Caco-2 (cell line): Measurements from ENCODE around the gene KRT86. TPM values are rescaled to one million over a fixed set of nuclear protein-coding genes. Genes with fewer than 3 reads are reported as not detected.

Source experiments
- BruUV-seq: library from RNA; stranded (reverse); fragments of 400-500 nt; replicated peaks from 2 replicates; lab custom pipeline; 2021; lab: Mats Ljungman, UMichigan
- CTCF ChIA-PET: fragments of 300-600 bp; sonication (Branson Sonifier 250); formaldehyde crosslinking; loops from one replicate; lab custom pipeline; 2022; ENCODE audit warnings: antibody characterized with exemption; lab: Charles Lee
- POLR2A ChIA-PET: fragments of 300-600 bp; sonication (Branson Sonifier 250); formaldehyde crosslinking; loops from one replicate; lab custom pipeline; 2022; ENCODE audit warnings: antibody characterized with exemption; lab: Charles Lee
- DNase-seq, 2 experiments: peaks; one replicate each; pipeline versions ENCODE4 v3.0.0 to v3.0.0-alpha.2; 2020 to 2022
- H3K27me3 ChIP-seq: replicated peaks from 2 replicates; pipeline ENCODE4 v1.6.0; 2011; ENCODE audit warnings: low read length; ENCODE audit not compliant: control insufficient read depth, insufficient read depth
- H3K36me3 ChIP-seq: 2 replicates; pipeline ENCODE4 v1.5.1; 2011; ENCODE audit warnings: low read length; ENCODE audit not compliant: control insufficient read depth, insufficient read depth
- H3K4me1 ChIP-seq: fragments of 250-450 bp; sonication (Bioruptor Pico); 2 replicates; pipeline ENCODE4 v1.5.1; 2020; ENCODE audit warnings: mild to moderate bottlenecking
- H3K4me3 ChIP-seq: 2 replicates; pipeline ENCODE4 v1.5.1; 2011; ENCODE audit warnings: low read depth, mild to moderate bottlenecking, control low read depth, low read length
- H3K9me3 ChIP-seq: fragments of 250-450 bp; sonication (Bioruptor Pico); 2 replicates; pipeline ENCODE4 v1.5.1; 2020; ENCODE audit warnings: mild to moderate bottlenecking, moderate library complexity
- H3K27ac Mint-ChIP-seq: one replicate; pipeline ENCODE4 v1.8.0; 2022; ENCODE audit warnings: mixed read lengths; ENCODE audit not compliant: unreplicated experiment
- H3K27me3 Mint-ChIP-seq: one replicate; pipeline ENCODE4 v1.8.0; 2022; ENCODE audit warnings: mixed read lengths; ENCODE audit not compliant: insufficient read depth, unreplicated experiment
- H3K36me3 Mint-ChIP-seq: one replicate; pipeline ENCODE4 v1.8.0; 2022; ENCODE audit warnings: mild to moderate bottlenecking, mixed read lengths; ENCODE audit not compliant: insufficient read depth, unreplicated experiment
- H3K4me1 Mint-ChIP-seq: one replicate; pipeline ENCODE4 v1.8.0; 2022; ENCODE audit warnings: low read depth, mixed read lengths; ENCODE audit not compliant: unreplicated experiment
- H3K4me3 Mint-ChIP-seq: one replicate; pipeline ENCODE4 v1.8.0; 2022; ENCODE audit warnings: mild to moderate bottlenecking, moderate library complexity, mixed read lengths; ENCODE audit not compliant: unreplicated experiment
- H3K9me3 Mint-ChIP-seq: one replicate; pipeline ENCODE4 v1.8.0; 2022; ENCODE audit warnings: mixed read lengths; ENCODE audit not compliant: unreplicated experiment
- intact Hi-C: fragments of 100-400 bp; cut with micrococcal nuclease; formaldehyde crosslinking; loops from one replicate; pipeline ENCODE4 v1.10.0; 2022; ENCODE audit not compliant: unreplicated experiment
- total RNA-seq: library from RNA; stranded (reverse); gene quantifications from 2 replicates; pipeline ENCODE4 v1.2.3, GENCODE V29; 2022
- TF ChIP-seq, protein P1 (sequence below), 2 experiments: fragments of 200-600 bp in 1 of 2; IDR thresholded peaks; 1 replicate in 1 of 2; 2 replicates in 1 of 2; pipeline versions ENCODE4 v1.5.1 to v1.8.0; 2011 to 2022; ENCODE audit warnings: antibody characterized with exemption in 1 of 2, control low read depth in 1 of 2, inconsistent platforms in 1 of 2, low read depth in 1 of 2, low read length in 1 of 2, mild to moderate bottlenecking in 1 of 2, moderate library complexity in 1 of 2; ENCODE audit not compliant: insufficient read depth in 1 of 2, severe bottlenecking in 1 of 2, unreplicated experiment in 1 of 2

Gene KRT86
- total RNA-seq, 1 experiment from 2014 or later: not detected

DNA sequence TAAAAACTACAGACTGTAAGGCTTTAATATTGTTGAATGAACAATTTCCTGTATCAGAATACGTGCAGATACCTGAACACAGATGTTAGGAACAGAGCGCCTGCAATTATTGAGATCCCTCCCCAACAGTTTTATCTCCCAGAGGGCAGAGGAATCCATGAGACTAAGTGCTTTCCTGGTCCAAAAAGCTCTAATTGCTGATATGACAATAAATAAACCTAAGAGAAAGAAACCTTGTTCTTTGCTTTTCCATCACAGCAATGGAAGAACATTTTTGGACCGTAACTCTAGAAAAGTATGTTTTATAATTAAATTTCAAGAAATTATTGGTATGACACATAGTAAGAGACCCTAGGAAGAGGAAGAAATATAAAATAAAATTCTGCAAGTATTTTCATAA is 59.7 kb downstream of the KRT86 start:
- H3K4me3 Mint-ChIP-seq: no peak overlapping the region
- no peak for DNase-seq
- H3K4me1 Mint-ChIP-seq: peaks cover 6% of the 10 kb centered on the region
- Histone ChIP-seq H3K9me3 (no peaks in the 10 kb centered on the region), H3K4me3 (no peak overlapping the region), H3K4me1 (peaks cover 8% of the 10 kb centered on the region), H3K27me3 (no peaks in the 10 kb centered on the region), H3K36me3 (no peaks in the 10 kb centered on the region)
- TF ChIP-seq, protein P1, sequence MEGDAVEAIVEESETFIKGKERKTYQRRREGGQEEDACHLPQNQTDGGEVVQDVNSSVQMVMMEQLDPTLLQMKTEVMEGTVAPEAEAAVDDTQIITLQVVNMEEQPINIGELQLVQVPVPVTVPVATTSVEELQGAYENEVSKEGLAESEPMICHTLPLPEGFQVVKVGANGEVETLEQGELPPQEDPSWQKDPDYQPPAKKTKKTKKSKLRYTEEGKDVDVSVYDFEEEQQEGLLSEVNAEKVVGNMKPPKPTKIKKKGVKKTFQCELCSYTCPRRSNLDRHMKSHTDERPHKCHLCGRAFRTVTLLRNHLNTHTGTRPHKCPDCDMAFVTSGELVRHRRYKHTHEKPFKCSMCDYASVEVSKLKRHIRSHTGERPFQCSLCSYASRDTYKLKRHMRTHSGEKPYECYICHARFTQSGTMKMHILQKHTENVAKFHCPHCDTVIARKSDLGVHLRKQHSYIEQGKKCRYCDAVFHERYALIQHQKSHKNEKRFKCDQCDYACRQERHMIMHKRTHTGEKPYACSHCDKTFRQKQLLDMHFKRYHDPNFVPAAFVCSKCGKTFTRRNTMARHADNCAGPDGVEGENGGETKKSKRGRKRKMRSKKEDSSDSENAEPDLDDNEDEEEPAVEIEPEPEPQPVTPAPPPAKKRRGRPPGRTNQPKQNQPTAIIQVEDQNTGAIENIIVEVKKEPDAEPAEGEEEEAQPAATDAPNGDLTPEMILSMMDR (IDR thresholded peaks at IDR 0.05; ENCODE audit: insufficient read depth in 1 of 2, low read depth in 1 of 2, low read length in 1 of 2, severe bottlenecking in 1 of 2, unreplicated experiment in 1 of 2): no peak
- peaks cover 10% of the 10 kb centered on the region for H3K9me3 Mint-ChIP-seq
- H3K27me3 Mint-ChIP-seq: no peaks in the 10 kb centered on the region
- POLR2A ChIA-PET: no interaction called here
- CTCF ChIA-PET: no interaction called here
- no peaks in the 10 kb centered on the region for H3K36me3 Mint-ChIP-seq
- no peak overlapping the region for H3K27ac Mint-ChIP-seq
- intact Hi-C loops: no loop called here
- BruUV-seq: no TSS peak

GRCh38 chr12:52335598-52336262 is 61.3 kb downstream of the KRT86 start:
- BruUV-seq: no TSS peak
- Histone ChIP-seq H3K9me3 (no peaks in the 10 kb centered on the region), H3K4me3 (no peak overlapping the region), H3K36me3 (no peaks in the 10 kb centered on the region), H3K27me3 (no peaks in the 10 kb centered on the region), H3K4me1 (peaks cover 8% of the 10 kb centered on the region)
- Mint-ChIP-seq H3K27me3 (no peaks in the 10 kb centered on the region), H3K27ac (no peak overlapping the region), H3K36me3 (no peaks in the 10 kb centered on the region), H3K9me3 (peaks cover 10% of the 10 kb centered on the region), H3K4me1 (peaks cover 6% of the 10 kb centered on the region), H3K4me3 (no peak overlapping the region)
- intact Hi-C loops: no loop called here
- POLR2A ChIA-PET: no interaction called here
- no peak for DNase-seq
- TF ChIP-seq, protein P1 (IDR thresholded peaks at IDR 0.05; ENCODE audit: insufficient read depth in 1 of 2, low read depth in 1 of 2, low read length in 1 of 2, severe bottlenecking in 1 of 2, unreplicated experiment in 1 of 2): no peak
- CTCF ChIA-PET: no interaction called here

GRCh38 chr12:52336641-52337040 is 62.2 kb downstream of the KRT86 start:
- no peak overlapping the region for H3K27ac Mint-ChIP-seq
- CTCF ChIA-PET: no interaction called here

More at GRCh38 chr12:52336641-52337040, 62.2 kb downstream of the KRT86 start:
- Mint-ChIP-seq H3K4me3 (no peak overlapping the region), H3K4me1 (peaks cover 6% of the 10 kb centered on the region), H3K9me3 (peaks cover 10% of the 10 kb centered on the region), H3K27me3 (no peaks in the 10 kb centered on the region), H3K36me3 (no peaks in the 10 kb centered on the region)
- H3K4me1 ChIP-seq: peaks cover 8% of the 10 kb centered on the region
- no peaks in the 10 kb centered on the region for H3K9me3 ChIP-seq
- TF ChIP-seq, protein P1 (IDR thresholded peaks at IDR 0.05; ENCODE audit: insufficient read depth in 1 of 2, low read depth in 1 of 2, low read length in 1 of 2, severe bottlenecking in 1 of 2, unreplicated experiment in 1 of 2): no peak
- no peak for DNase-seq
- POLR2A ChIA-PET: no interaction called here
- H3K36me3 ChIP-seq: no peaks in the 10 kb centered on the region
- H3K4me3 ChIP-seq: no peak overlapping the region
- no TSS peak for BruUV-seq
- H3K27me3 ChIP-seq: no peaks in the 10 kb centered on the region
- intact Hi-C loops: no loop called here
